H1 (cell line): ENCODE measurements around the gene ANKRD40. TPM values are rescaled to one million over a fixed set of nuclear protein-coding genes. Genes with fewer than 3 reads are reported as not detected.

Experiments
- ATF2 ChIP-seq: IDR thresholded peaks from 2 replicates; pipeline ENCODE4 v1.6.1; 2012; ENCODE audit warnings: low read length, inconsistent platforms
- CBX5 ChIP-seq: fragments of 300-800, 300-1000 bp; sonication (generic); IDR thresholded peaks from 2 replicates; pipeline ENCODE4 v1.7.1; 2016; ENCODE audit warnings: antibody characterized with exemption, low read length, low read depth
- CHD1 ChIP-seq: IDR thresholded peaks from 2 replicates; pipeline ENCODE4 v1.6.1; 2012; ENCODE audit warnings: low read depth, low read length, improper control_type of control experiment
- CHD7 ChIP-seq: fragments of 300-600 bp; sonication (generic); IDR thresholded peaks from 2 replicates; pipeline ENCODE4 v1.7.1; 2012; ENCODE audit warnings: low read length, moderate library complexity, mild to moderate bottlenecking, inconsistent platforms; ENCODE audit not compliant: insufficient replicate concordance
- EZH2 ChIP-seq: fragments of 200-600 bp; sonication (generic); IDR thresholded peaks from 2 replicates; pipeline ENCODE4 v1.7.1; 2012; ENCODE audit warnings: low read depth, mild to moderate bottlenecking, moderate library complexity, low read length, inconsistent platforms; ENCODE audit not compliant: severe bottlenecking
- JUND ChIP-seq: IDR thresholded peaks from 2 replicates; pipeline ENCODE4 v1.6.1; 2011; ENCODE audit warnings: mild to moderate bottlenecking, improper control_type of control experiment, low read length
- KDM4A ChIP-seq: IDR thresholded peaks from one replicate; pipeline ENCODE4 v1.7.1; 2012; ENCODE audit warnings: low read depth, mild to moderate bottlenecking, moderate library complexity, low read length, inconsistent platforms; ENCODE audit not compliant: severe bottlenecking
- RBBP5 ChIP-seq: IDR thresholded peaks from 2 replicates; pipeline ENCODE4 v1.7.1; 2012; ENCODE audit warnings: low read depth, mild to moderate bottlenecking, inconsistent platforms, low read length, moderate library complexity, borderline replicate concordance
- polyA plus RNA-seq, 7 experiments: library from polyadenylated mRNA; depleted of rRNA in 3 of 7; stranded (reverse) in 5 of 7; unstranded in 2 of 7; fragments of >200 nt in 5 of 7; fragments of 200-250 nt in 2 of 7; gene quantifications; 1 replicate in 5 of 7; 2 replicates in 1 of 7; 4 replicates in 1 of 7; pipeline versions ENCODE4 v1.2.1 to v1.2.3, GENCODE V29; 2011 to 2013; ENCODE audit warnings: missing spikeins in 2 of 7, mixed read lengths in 2 of 7
- total RNA-seq: library from RNA; stranded (reverse); fragmentation: NEBNext Ultra II Directional; extraction: Animal tissue kit (Norgen Biotek cat#: 25700); gene quantifications from 2 replicates; pipeline ENCODE4 v1.2.1, GENCODE V29; 2021

ANKRD40 gene
- total and polyA plus RNA-seq, 2 of the 8 experiments (the other 6 are each of a cell fraction or from before 2014, with no cell fraction given) = 26.1 to 50.1 TPM

GRCh38 chr17:50668025-50668837 is 39.5 kb downstream of the ANKRD40 start (continued):
- TF ChIP-seq CHD7 = no peak
- no peak for TF ChIP-seq KDM4A
- TF ChIP-seq CHD1 = no peak
- no peak for TF ChIP-seq EZH2
- no peak for TF ChIP-seq RBBP5
- no peak for TF ChIP-seq ATF2
- TF ChIP-seq CBX5 = no peak
- no peak for TF ChIP-seq JUND
